GM12891 (cell line): ENCODE results near the gene PER2.
"Not testable (repeated sequence)": the region's sequence is repeated elsewhere in the genome, so short reads cannot be mapped to it uniquely, and the experiment has no call there.

Experiments used
- DNase-seq: peaks from one replicate; pipeline ENCODE4 v3.0.0; 2011; ENCODE audit warnings: low spot score; ENCODE audit not compliant: insufficient read length
- FAIRE-seq: peaks from 2 replicates; lab custom pipeline; 2011; peaks lifted over from hg19 to GRCh38; lab: Jason Lieb, UNC
- PAX5 ChIP-seq: IDR thresholded peaks from 2 replicates; pipeline ENCODE4 v1.6.1; 2011; ENCODE audit warnings: low read length, moderate library complexity, mild to moderate bottlenecking; ENCODE audit not compliant: insufficient read depth, severe bottlenecking
- POLR2A ChIP-seq: IDR thresholded peaks from 2 replicates; pipeline ENCODE4 v1.6.1; 2011; ENCODE audit warnings: low read depth, low read length, control low read depth
- POLR2AphosphoS5 ChIP-seq: IDR thresholded peaks from 2 replicates; pipeline ENCODE4 v1.6.1; 2011; ENCODE audit warnings: low read depth, low read length, control low read depth
- POU2F2 ChIP-seq: IDR thresholded peaks from 2 replicates; pipeline ENCODE4 v1.6.1; 2011; ENCODE audit warnings: low read depth, mild to moderate bottlenecking, control low read depth, low read length, moderate library complexity
- SPI1 ChIP-seq: IDR thresholded peaks from 2 replicates; pipeline ENCODE4 v1.6.1; 2011; ENCODE audit warnings: low read depth, low read length, control low read depth
- TAF1 ChIP-seq: IDR thresholded peaks from 2 replicates; pipeline ENCODE4 v1.6.1; 2011; ENCODE audit warnings: low read depth, low read length, control low read depth

The PER2 gene

DNA sequence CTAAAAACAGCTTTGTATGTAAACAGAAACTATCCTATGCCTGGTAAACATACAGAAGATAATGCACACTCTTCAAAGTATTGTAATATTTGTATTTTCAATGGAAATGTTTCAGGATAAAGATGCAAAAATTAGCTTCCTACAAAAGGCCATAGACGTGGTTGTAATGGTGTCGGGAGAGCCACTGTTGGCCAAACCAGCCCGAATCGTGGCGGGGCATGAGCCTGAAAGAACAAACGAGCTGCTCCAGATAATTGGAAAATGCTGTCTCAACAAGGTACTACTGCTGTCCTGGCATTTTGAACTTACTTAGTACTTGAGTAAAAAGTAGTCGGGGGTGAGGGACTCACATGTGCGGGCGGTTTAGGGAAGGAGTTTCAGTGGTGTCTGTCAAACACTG is 37.3 kb upstream of the PER2 start:
- no peak for DNase-seq
- TF ChIP-seq POLR2AphosphoS5 = no peak
- TF ChIP-seq TAF1 = no peak
- no peak for TF ChIP-seq PAX5
- TF ChIP-seq POLR2A = no peak
- TF ChIP-seq POU2F2 = no peak
- no peak for TF ChIP-seq SPI1
- no peak for FAIRE-seq

DNA sequence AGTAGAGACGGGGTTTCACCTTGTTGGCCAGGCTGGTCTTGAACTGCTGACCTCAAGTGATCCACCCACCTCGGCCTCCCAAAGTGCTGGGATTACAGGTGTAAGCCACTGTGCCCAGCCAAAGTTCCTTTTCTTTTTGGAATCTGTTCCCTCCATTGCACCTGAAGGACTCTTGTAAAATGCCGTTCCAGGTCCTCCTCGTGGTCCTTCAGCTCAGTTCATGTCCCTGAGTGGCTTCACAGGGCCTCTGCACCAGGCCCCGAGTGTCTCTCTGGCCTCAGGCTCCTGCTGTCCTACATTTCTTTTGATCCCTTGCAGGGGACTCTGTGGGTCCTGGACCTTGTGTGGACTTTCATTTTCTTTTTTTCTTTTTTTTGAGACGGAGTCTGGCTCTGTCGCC is 35.8 kb upstream of the PER2 start:
- not testable (repeated sequence) for FAIRE-seq, DNase-seq

DNA sequence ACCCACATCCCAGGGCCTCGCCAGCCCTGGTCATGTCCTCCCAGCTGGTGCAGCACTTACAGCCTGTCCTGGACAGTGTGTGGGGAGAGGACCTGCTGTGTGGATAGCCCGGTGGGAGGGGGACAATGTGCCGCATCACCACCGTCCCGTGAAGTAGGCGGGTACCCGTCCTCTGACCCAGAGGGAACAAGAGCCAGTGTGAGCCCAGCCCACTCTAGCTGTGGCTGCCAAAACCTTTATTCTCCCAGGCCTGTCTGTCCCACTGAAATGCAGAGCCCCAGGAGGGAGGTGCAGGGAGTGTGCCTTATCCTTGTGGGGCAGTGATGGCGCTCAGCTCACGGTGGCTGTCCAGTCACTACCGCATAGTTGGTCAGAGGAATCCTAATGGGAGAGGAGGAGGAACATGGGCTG is 33.6 kb upstream of the PER2 start:
- no peak for TF ChIP-seq PAX5
- no peak for TF ChIP-seq SPI1
- TF ChIP-seq POU2F2 = no peak
- no peak for TF ChIP-seq POLR2A
- TF ChIP-seq POLR2AphosphoS5 = no peak
- TF ChIP-seq TAF1 = no peak
- no peak for FAIRE-seq
- no peak for DNase-seq

DNA sequence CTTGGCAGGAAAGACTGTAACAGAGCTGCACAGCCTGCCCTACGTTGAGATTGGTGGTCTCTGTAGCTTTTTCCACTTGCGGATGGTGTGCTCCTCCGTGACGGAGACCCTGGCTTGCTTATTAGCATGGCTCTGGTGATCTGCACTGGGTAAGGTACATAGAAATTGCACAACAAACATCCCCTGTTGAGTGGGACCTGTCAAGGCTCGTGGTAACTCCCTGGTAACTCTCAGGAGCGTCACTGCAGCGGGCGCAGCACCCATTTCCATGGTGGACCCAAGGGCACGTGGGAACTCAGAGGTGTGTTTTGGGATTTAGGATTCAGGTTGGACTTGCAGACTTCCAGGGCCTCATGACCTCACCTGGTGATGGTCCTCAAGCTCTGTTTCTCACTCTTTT is 33.1 kb upstream of the PER2 start:
- FAIRE-seq (no peak), DNase-seq (no peak)
- TF ChIP-seq POLR2A = no peak
- TF ChIP-seq POLR2AphosphoS5 = no peak
- TF ChIP-seq SPI1 = no peak
- TF ChIP-seq TAF1 = no peak
- no peak for TF ChIP-seq PAX5

DNA sequence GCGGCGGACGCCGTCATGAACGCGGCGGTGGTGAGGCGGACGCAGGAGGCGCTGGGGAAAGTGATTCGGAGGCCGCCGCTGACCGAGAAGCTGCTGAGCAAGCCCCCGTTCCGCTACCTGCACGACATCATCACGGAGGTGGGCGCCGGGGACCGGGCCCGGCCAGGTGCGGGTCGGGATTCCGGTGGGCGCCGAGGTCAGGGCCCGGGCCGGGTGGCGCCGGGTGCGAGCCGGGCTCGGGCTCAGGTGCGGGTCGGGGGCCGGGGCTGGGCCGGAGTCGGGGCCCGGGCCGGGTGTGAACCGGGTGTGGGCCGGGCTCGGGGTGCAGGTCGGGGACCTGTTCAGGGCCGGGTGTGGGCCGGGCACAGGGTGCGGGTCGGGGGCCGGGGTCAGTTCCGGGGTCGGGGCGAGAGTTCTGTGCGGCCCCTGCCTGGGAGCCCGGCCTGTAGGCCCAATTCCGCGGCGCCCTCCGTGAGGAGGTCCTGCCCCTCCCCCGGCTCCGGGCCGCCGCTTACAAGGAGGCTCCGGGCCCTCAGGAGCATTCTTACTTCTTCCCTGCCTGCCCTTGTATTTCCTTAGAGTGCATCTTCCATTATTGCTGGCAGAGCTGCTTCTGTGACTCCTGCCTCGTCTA is 32.4 kb upstream of the PER2 start:
- TF ChIP-seq SPI1 = no peak
- no peak for TF ChIP-seq PAX5
- TF ChIP-seq POU2F2 = no peak
- no peak for TF ChIP-seq POLR2A
- no peak for TF ChIP-seq POLR2AphosphoS5
- TF ChIP-seq TAF1 = no peak
- no peak for DNase-seq
- no peak for FAIRE-seq

DNA sequence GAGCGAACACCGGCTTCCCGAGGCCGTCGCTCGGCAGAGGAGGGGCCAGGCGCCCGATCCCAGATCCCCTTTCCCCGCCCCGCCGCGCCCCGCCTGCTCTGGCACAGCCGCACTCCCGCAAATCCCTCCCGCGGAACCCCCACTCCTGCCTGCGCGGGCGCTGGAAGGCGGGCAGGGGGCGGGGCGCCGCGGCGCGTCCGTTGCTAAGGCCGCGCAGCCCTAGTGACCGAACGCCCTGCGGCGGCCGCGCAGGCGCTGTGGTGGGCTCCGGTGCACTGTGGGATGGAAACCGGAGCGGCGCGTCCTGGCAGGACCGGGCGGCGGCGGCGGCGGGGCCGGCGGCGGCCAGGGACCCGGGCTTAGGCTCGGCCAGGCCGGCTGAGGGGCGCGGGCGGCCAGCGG is 31.8 kb upstream of the PER2 start, which contains the start of gene TRAF3IP1:
TRAF3IP1 (plus strand) TSS at position 273 of the 402 bp plus-strand sequence. CDS start 145 bp downstream, outside the sequence.
- peak; percentile 97 for FAIRE-seq
- TF ChIP-seq PAX5 (peak; percentile 1), TAF1 (no peak)

DNA sequence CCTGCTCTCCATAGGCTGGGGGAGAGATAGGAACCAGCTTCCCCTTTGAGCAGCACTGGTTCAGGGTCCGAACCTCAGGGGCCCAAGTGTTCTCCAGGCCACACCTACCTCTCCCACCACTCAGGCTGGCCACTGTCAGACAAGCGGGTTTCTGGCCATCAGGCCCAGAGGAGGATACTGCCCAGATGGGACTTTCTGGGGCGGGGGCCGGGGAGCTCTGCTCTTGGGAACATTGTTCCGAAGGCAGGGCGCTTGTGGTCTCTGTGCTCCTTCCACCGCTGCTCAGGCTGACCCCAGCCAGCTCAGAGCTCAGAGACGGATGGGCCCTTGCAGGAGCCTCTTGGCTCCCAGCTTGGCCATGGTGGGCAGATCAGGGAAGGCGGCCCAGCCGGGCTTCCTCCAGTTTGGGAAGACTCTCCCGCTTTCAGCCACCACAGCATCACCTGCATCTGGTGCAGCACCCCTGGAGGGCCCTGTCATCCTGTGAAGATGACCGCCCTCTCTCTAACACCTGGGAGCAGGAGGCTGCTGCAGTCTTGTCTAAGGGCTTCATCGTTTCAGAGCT is 26.7 kb upstream of the PER2 start:
- FAIRE-seq (no peak), DNase-seq (no peak)
- TF ChIP-seq POLR2AphosphoS5 (no peak), SPI1 (no peak)

More for the DNA sequence above, 31.8 kb upstream of the PER2 start, which contains the start of gene TRAF3IP1:
- peak; percentile 98 for DNase-seq

DNA sequence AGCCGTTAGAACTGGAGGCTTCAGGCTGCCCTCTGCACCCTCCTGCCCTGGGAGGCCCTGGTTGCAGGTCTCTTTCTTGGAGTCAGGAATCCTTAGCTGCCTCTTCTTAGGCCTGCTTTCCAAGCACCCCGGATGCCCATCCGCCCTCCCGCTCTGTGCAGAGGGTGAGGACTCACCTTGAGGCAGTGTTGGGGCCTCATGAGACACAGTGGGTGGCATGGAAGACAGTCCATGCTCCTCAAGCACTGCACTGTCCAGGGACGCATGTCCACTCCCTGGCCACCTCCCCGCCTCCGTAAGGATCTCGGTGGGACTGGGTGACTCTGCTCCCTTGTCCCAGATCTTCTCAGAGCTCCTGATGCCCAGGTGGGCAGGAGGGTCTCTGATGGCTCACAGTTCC is 26.2 kb upstream of the PER2 start:
- FAIRE-seq (no peak), DNase-seq (no peak)
- TF ChIP-seq POLR2AphosphoS5 (no peak), TAF1 (no peak), POLR2A (no peak), PAX5 (no peak), POU2F2 (no peak), SPI1 (no peak)

DNA sequence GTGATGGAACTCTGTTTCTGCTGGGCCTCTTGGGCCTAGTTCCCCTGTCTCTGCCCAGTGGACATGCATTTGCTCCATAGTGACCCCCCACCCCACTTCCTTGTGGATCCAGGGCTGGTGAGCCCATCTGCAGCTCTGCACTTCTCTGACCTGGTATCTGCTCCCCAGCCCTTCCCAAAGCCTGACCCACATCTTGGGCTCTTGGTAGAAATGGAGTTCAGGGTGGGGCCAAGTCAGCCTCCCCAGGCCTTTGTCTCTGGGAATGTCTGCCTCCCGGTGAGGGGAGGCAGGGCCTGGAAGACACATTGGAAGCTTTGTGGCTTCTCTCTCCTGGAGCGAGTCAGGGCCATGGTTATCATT is 25.6 kb upstream of the PER2 start:
- no peak for FAIRE-seq
- no peak for DNase-seq
- no peak for TF ChIP-seq TAF1
- no peak for TF ChIP-seq SPI1
- TF ChIP-seq POU2F2 = no peak
- no peak for TF ChIP-seq POLR2A

DNA sequence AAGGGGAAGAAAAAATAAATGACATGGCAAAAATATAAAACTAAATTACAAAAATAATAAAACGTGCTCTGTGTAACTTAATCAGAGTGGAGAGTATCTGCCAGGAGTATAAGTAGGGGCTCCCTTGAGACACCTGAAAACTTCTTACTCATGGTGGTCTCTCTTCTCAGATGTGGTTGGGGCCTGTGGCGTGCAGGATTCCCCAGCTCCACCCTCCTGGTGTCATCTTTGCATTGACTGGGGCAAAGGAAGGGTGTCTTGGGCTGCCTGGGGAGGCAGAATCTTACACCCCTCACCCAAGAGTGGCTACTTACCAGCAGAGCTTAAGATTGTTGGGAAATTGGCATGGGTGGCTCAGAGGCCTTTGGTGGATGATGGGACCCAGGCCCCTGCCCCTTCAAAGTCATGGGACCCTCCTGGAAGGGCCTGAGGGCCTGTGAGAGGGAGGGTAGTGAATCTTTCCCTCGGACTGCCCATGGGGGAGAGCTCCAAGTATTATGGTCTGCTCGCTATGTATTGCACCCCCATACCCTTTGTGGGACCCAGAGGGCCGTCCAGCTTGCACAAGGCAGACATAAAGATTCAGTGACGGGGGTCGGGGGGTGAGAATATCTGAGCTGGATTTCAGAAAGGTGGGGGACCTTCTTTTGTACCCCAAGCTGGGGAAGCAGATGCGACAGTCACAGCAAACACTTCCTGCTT is 25.0 kb upstream of the PER2 start:
- DNase-seq (no peak), FAIRE-seq (no peak)
- TF ChIP-seq SPI1 (no peak), TAF1 (no peak), PAX5 (no peak), POLR2AphosphoS5 (no peak), POLR2A (no peak), POU2F2 (no peak)

DNA sequence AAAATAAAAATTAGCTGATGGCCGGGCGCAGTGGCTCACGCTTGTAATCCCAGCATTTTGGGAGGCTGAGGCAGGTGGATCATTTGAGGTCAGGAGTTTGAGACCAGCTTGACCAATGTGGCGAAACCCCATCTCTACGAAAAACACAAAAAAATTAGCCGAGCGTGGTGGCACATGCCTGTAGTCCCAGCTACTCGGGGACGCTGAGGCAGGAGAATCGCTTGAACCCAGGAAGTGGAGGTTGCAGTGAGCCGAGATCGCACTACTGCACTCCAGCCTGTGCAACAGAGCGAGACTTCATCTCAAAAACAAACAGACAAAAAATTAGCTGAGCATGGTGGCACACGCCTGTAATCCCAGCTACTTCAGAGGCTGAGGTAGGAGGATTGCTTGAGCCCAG is 22.3 kb upstream of the PER2 start:
- FAIRE-seq, DNase-seq: not testable (repeated sequence)
